GM21717 (cell line): Measurements from ENCODE around the gene HSP90AA1.
"Not testable (repeated sequence)": the region's sequence is repeated elsewhere in the genome, so short reads cannot be mapped to it uniquely, and the experiment has no call there.

Experiments
- ATAC-seq: cut with Tn5 transposase; IDR thresholded peaks from one replicate; pipeline ENCODE4 v1.9.1; 2021; ENCODE audit warnings: mild to moderate bottlenecking, moderate library complexity; ENCODE audit not compliant: unreplicated experiment

The HSP90AA1 gene

GRCh38 chr14:102074415-102074964 is 12.4 kb downstream of the HSP90AA1 start:
- no peak for ATAC-seq

- no peak for ATAC-seq
Observed at GRCh38 chr14:102071283-102071998, 15.4 kb downstream of the HSP90AA1 start.

- no peak for ATAC-seq
Observed at GRCh38 chr14:102066041-102066451, 20.8 kb downstream of the HSP90AA1 start.

GRCh38 chr14:102064590-102064989 is 22.3 kb downstream of the HSP90AA1 start:
- ATAC-seq: not testable (repeated sequence)

- no peak for ATAC-seq
Observed at GRCh38 chr14:102063808-102064429, 22.9 kb downstream of the HSP90AA1 start.

GRCh38 chr14:102063109-102063807 is 23.6 kb downstream of the HSP90AA1 start:
- ATAC-seq: no peak

GRCh38 chr14:102058961-102059360 is 27.9 kb downstream of the HSP90AA1 start:
- no peak for ATAC-seq

- no peak for ATAC-seq
Observed at GRCh38 chr14:102058146-102058545, 28.7 kb downstream of the HSP90AA1 start.

- no peak for ATAC-seq
Observed at GRCh38 chr14:102057480-102058114, 29.2 kb downstream of the HSP90AA1 start.

GRCh38 chr14:102056694-102057442 is 30.0 kb downstream of the HSP90AA1 start:
- no peak for ATAC-seq

- no peak for ATAC-seq
Observed at GRCh38 chr14:102055181-102055901, 31.5 kb downstream of the HSP90AA1 start.

- ATAC-seq: no peak
Observed at GRCh38 chr14:102052522-102052921, 34.3 kb downstream of the HSP90AA1 start.

- ATAC-seq: no peak
Observed at GRCh38 chr14:102050625-102051024, 36.2 kb downstream of the HSP90AA1 start.

- ATAC-seq: no peak
Observed at GRCh38 chr14:102050026-102050405, 36.8 kb downstream of the HSP90AA1 start.

GRCh38 chr14:102049258-102050025 is 37.4 kb downstream of the HSP90AA1 start:
- no peak for ATAC-seq

GRCh38 chr14:102047808-102048540 is 38.9 kb downstream of the HSP90AA1 start:
- no peak for ATAC-seq

GRCh38 chr14:102046337-102047278 is 40.2 kb downstream of the HSP90AA1 start:
- ATAC-seq: no peak
